ENCODE measurements around the gene ATP2C1. TPM values are rescaled to one million over a fixed set of nuclear protein-coding genes. Genes with fewer than 3 reads are reported as not detected.

Gene ATP2C1
- 179 and 196 TPM in 2 replicates for total RNA-seq

GRCh38 chr3:130893376-130894129, at the start of gene ATP2C1:
Gene ATP2C1 (plus strand): TSS chr3:130894084. CDS start chr3:130894770, 686 bp downstream.

GRCh38 chr3:131026321-131027151, 132.7 kb downstream of the ATP2C1 start, which contains the start of the genes ASTE1 and NEK11:
Gene ASTE1 (minus strand): TSS chr3:131026825. CDS start chr3:131025306, 1,519 bp downstream.
Gene NEK11 (plus strand): TSS chr3:131026877. CDS start chr3:131029709, 2,832 bp downstream.

Other genes starting within 250 kb of the ATP2C1 start
- gene PIK3R4, start 147.3 kb upstream of the ATP2C1 start, total RNA-seq, result 30.4 and 31.1 TPM in 2 replicates
- 6.5 and 7.3 TPM in 2 replicates for gene ASTE1, start 132.7 kb downstream of the ATP2C1 start, total RNA-seq
- 4.2 and 7.6 TPM in 2 replicates for gene NEK11, start 132.8 kb downstream of the ATP2C1 start, total RNA-seq

Measured in regular cardiac myocyte (primary cell).